SU-DHL-6 (cell line): ENCODE data around the gene DAO.

Experiments
- EZH2phosphoT487 ChIP-seq: fragments of 200-600 bp; sonication (generic), shearing (Covaris generic); conservative IDR thresholded peaks from 2 replicates; pipeline ENCODE4 v1.6.1; 2018; ENCODE audit warnings: mild to moderate bottlenecking, antibody characterized with exemption, low read length, moderate library complexity, mixed read lengths
- TF ChIP-seq, protein P1 (sequence below): fragments of 200-600 bp; sonication (generic); IDR thresholded peaks from one replicate; pipeline ENCODE4 v1.5.1; 2017; ENCODE audit warnings: antibody characterized with exemption, mild to moderate bottlenecking, low read length, moderate library complexity; ENCODE audit not compliant: insufficient read depth, poor library complexity, severe bottlenecking

DNA sequence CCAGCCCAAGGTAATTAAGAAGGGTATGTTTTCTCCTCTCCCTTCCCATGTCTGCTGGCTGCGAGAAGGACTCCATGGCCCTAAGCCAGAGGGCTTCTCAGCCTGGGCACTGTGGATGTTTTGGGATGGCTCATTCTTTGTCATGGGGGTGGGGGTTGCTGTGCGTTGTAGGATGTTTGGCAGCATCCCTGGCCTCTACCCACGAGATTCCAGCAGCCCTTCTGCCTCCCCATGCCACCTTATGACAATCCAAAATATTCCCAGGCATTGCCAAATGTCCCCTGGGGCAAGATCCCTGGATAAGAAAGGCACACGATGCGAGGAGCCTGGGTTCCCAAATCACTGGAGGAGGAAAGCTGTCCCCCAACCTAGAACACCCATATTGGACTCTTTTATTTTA lies 36.4 kb downstream of the DAO start:
- TF ChIP-seq, protein P1, sequence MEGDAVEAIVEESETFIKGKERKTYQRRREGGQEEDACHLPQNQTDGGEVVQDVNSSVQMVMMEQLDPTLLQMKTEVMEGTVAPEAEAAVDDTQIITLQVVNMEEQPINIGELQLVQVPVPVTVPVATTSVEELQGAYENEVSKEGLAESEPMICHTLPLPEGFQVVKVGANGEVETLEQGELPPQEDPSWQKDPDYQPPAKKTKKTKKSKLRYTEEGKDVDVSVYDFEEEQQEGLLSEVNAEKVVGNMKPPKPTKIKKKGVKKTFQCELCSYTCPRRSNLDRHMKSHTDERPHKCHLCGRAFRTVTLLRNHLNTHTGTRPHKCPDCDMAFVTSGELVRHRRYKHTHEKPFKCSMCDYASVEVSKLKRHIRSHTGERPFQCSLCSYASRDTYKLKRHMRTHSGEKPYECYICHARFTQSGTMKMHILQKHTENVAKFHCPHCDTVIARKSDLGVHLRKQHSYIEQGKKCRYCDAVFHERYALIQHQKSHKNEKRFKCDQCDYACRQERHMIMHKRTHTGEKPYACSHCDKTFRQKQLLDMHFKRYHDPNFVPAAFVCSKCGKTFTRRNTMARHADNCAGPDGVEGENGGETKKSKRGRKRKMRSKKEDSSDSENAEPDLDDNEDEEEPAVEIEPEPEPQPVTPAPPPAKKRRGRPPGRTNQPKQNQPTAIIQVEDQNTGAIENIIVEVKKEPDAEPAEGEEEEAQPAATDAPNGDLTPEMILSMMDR, result no peak
- TF ChIP-seq EZH2phosphoT487, result no peak
